HEK293T (cell line): ENCODE data around the gene ZFR2.

Experiments
- ARNT ChIP-seq: fragments of 450-650 bp; IDR thresholded peaks from 2 replicates; pipeline ENCODE4 v1.6.1; 2017; ENCODE audit warnings: mild to moderate bottlenecking
- BHLHE40 ChIP-seq: fragments of 450-650 bp; IDR thresholded peaks from 2 replicates; pipeline ENCODE4 v1.6.1; 2016; ENCODE audit warnings: mild to moderate bottlenecking, moderate library complexity, borderline replicate concordance
- CTBP1 ChIP-seq: fragments of 450-650 bp; IDR thresholded peaks from 2 replicates; pipeline ENCODE4 v1.6.1; 2016; ENCODE audit warnings: borderline replicate concordance
- FOXA1 ChIP-seq: fragments of 450-650 bp; IDR thresholded peaks from 2 replicates; pipeline ENCODE4 v1.6.1; 2016; ENCODE audit warnings: mild to moderate bottlenecking
- FOXK2 ChIP-seq: fragments of 450-650 bp; IDR thresholded peaks from 2 replicates; pipeline ENCODE4 v1.6.1; 2016; ENCODE audit warnings: mild to moderate bottlenecking
- L3MBTL2 ChIP-seq: fragments of 450-650 bp; conservative IDR thresholded peaks from 2 replicates; pipeline ENCODE4 v1.6.1; 2016; ENCODE audit warnings: mild to moderate bottlenecking
- SP1 ChIP-seq: fragments of 450-650 bp; IDR thresholded peaks from 2 replicates; pipeline ENCODE4 v1.6.1; 2017
- SUZ12 ChIP-seq: fragments of 450-650 bp; IDR thresholded peaks from 2 replicates; pipeline ENCODE4 v1.6.1; 2016; ENCODE audit warnings: mild to moderate bottlenecking
- ZNF384 ChIP-seq: fragments of 450-650 bp; IDR thresholded peaks from 2 replicates; pipeline ENCODE4 v1.6.1; 2016
- TF ChIP-seq, protein P1 (sequence below): fragments of 450-650 bp; IDR thresholded peaks from 2 replicates; pipeline ENCODE4 v1.6.1; 2016

DNA sequence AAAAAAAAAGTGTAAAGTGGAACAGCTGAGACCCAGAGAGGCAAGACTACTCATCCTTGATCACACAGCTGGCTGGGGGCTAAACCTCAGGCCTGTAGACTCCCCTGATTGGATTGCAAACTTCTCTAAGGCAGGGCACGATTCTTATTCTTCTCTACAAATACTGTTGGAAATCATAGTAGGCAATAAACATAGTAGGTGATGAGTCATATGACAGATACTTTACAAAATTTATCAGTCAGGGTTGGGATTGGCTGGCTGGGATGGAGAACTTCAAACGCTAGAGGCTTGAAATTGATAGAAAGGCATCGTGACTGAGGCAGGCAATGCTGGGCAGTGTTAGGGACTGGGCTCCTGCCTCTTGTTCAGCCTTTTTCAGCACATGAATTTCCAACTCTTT is 76.7 kb downstream of the ZFR2 start:
- TF ChIP-seq SP1: no peak
- no peak for TF ChIP-seq FOXA1
- TF ChIP-seq, protein P1, sequence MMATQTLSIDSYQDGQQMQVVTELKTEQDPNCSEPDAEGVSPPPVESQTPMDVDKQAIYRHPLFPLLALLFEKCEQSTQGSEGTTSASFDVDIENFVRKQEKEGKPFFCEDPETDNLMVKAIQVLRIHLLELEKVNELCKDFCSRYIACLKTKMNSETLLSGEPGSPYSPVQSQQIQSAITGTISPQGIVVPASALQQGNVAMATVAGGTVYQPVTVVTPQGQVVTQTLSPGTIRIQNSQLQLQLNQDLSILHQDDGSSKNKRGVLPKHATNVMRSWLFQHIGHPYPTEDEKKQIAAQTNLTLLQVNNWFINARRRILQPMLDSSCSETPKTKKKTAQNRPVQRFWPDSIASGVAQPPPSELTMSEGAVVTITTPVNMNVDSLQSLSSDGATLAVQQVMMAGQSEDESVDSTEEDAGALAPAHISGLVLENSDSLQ: no peak
- TF ChIP-seq BHLHE40: no peak
- no peak for TF ChIP-seq SUZ12
- 0 out of 2 replicates have a peak, but pooled peaks have one; percentile 6 for TF ChIP-seq ZNF384
- no peak for TF ChIP-seq L3MBTL2
- no peak for TF ChIP-seq ARNT
- TF ChIP-seq FOXK2: no peak
- no peak for TF ChIP-seq CTBP1
